GM12875 (cell line): ENCODE data around the gene HAUS1.
A peak's percentile ranks its signal among the peaks of the same experiment; 100 is the strongest.
"Not testable (repeated sequence)": the region's sequence is repeated elsewhere in the genome, so short reads cannot be mapped to it uniquely, and the experiment has no call there.

Experiments
- H3K4me3 ChIP-seq: one replicate; pipeline ENCODE4 v1.5.1; 2011; ENCODE audit warnings: low read depth, low read length, control low read depth
- CTCF ChIP-seq: IDR thresholded peaks from 2 replicates; pipeline ENCODE4 v1.5.1; 2011; ENCODE audit warnings: low read depth, mild to moderate bottlenecking, control low read depth, inconsistent platforms, low read length, moderate library complexity, borderline replicate concordance; ENCODE audit not compliant: insufficient read depth

HAUS1 gene

GRCh38 chr18:46072376-46072867 lies 31.8 kb upstream of the HAUS1 start:
- H3K4me3 ChIP-seq, result peak overlapping the region; percentile 97
- no peak for TF ChIP-seq CTCF

GRCh38 chr18:46072959-46073358 lies 31.2 kb upstream of the HAUS1 start:
- no peak overlapping the region for H3K4me3 ChIP-seq

GRCh38 chr18:46073474-46074331 lies 30.5 kb upstream of the HAUS1 start:
- no peak overlapping the region for H3K4me3 ChIP-seq
- peak; percentile 31; the same call in 1 of the 2 replicates for TF ChIP-seq CTCF

More at GRCh38 chr18:46072959-46073358, 31.2 kb upstream of the HAUS1 start:
- no peak for TF ChIP-seq CTCF

GRCh38 chr18:46079336-46079735 lies 24.8 kb upstream of the HAUS1 start:
- H3K4me3 ChIP-seq, result no peak overlapping the region
- TF ChIP-seq CTCF, result no peak

- TF ChIP-seq CTCF, result no peak
Observed at GRCh38 chr18:46080156-46080555, 24.0 kb upstream of the HAUS1 start.

GRCh38 chr18:46084431-46084830 lies 19.8 kb upstream of the HAUS1 start:
- no peak for TF ChIP-seq CTCF

More at GRCh38 chr18:46080156-46080555, 24.0 kb upstream of the HAUS1 start:
- H3K4me3 ChIP-seq, result no peak overlapping the region

GRCh38 chr18:46088501-46088900 lies 15.7 kb upstream of the HAUS1 start:
- H3K4me3 ChIP-seq, result not testable (repeated sequence)

More at GRCh38 chr18:46084431-46084830, 19.8 kb upstream of the HAUS1 start:
- no peak overlapping the region for H3K4me3 ChIP-seq
